NCI-H446 treated with DMSO at 0.1 percent for 48 hours (cell line): ENCODE data around the gene AP5Z1.

Experiments used
- DNase-seq: peaks from one replicate; lab custom pipeline; 2025; lab: John Stamatoyannopoulos, UW

The AP5Z1 gene

GRCh38 chr7:4745971-4746919, 29.2 kb upstream of the AP5Z1 start:
- DNase-seq, result no peak

GRCh38 chr7:4747013-4747412, 28.4 kb upstream of the AP5Z1 start:
- no peak for DNase-seq

DNA sequence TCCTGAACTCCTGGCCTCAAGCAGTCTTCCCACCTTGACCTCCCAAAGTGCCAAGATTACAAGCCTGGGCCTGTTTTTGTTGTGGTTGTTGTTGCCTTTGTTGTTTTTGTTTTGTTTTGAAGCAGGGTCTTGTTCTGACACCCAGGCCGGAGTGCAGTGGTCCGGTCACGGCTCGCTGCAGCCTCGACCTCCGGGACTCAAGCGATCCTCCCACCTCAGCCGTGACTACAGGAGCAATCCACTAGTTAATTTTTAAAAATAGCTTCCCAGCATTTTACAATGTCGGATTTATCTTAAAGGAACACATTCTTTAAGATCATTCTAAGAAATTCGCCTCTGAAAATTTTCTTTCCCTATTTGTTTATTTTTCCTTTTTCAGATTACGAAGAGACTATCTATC, 27.7 kb upstream of the AP5Z1 start:
- DNase-seq, result no peak

GRCh38 chr7:4748231-4748681, 27.2 kb upstream of the AP5Z1 start:
- no peak for DNase-seq

DNA sequence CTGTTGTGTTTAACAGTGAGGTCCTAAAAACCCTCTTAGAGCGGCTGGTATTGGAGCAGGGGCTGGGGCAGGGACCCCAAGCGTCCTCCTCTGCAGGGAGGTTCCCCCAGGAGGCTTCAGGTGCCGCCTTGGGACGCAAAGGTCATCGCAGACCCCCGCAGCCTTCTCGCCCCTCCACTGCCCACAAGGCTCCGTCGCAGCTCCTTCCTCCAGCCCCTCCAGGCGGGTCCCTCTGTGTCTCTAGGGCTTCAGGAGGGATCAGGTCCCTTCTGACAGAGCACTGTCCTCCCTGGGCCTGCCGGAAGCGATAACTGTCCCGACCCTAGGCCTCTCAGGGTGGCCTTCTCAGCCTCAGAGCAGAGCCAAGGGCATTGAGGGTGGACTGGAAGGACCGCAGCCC, 26.1 kb upstream of the AP5Z1 start:
- DNase-seq, result no peak

- no peak for DNase-seq
These were observed 25.6 kb upstream of the AP5Z1 start for GRCh38 chr7:4749798-4750197.

DNA sequence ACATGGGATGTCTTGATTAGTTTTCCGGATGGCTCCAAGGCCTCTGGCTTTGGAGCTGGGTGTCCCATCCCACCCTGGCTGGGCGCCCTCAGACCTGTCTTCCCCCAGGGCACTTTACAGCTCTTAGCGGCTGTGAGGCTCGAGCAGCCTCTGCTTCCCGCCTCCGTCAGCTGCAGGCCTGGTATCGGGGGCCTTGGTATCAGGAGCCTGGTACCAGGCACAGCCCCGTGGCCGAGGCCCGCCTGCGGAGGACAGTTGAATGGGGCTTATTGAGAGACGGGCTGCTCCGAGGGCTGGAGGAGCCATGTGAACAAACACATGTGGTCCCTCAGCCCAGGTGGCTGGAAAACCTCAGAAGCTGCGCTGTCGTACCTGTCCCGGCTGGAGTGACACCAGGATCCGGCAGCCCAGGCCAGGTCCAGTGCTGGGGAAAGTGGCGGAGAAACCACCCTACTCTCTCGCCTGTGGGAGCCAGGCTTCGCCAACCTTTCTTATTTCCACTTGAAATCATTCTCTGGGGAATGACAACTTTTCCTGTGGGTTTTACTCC, 23.9 kb upstream of the AP5Z1 start:
- no peak for DNase-seq

DNA sequence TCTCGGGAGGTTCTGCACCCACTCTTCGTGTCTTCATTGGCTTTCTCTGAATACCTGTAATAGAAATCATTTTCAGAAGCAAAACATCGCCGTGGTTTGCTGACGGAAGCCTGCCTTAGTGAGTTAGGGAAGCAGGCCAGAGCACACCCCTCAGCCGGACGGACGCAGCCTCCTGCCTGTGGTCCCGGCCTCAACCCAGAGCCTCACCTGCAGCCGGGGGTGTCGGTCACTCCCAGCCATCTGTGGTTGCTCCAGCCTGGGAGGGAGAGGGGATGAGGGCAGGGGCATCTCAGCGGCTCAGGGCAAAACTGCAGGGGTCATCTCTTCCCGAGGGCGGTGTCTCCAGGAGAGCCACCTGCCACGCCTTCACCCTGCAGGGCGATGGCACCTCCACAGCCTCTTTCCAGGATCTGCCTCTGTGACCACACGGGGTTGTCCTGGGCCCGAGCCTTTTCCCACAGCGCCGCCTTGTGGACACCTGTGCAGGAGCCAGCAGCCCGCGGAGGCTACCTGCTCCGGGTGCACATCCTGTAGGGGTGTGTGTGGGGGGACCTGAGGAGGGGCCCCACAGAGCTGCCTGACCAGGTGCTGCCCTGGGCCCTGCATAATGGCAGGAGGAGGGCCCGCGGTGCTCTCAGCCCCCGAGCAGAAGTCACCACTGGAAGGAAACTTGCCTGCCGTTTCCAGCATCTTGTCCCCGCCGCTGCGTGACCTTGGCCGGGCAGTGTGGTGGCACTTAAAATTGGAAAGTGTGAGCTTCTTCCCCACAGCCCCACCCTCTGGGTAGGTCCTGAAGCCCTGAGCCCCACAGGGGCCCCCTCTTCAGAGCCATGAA, 21.6 kb upstream of the AP5Z1 start:
- no peak for DNase-seq

GRCh38 chr7:4754433-4755010, 20.9 kb upstream of the AP5Z1 start:
- no peak for DNase-seq

DNA sequence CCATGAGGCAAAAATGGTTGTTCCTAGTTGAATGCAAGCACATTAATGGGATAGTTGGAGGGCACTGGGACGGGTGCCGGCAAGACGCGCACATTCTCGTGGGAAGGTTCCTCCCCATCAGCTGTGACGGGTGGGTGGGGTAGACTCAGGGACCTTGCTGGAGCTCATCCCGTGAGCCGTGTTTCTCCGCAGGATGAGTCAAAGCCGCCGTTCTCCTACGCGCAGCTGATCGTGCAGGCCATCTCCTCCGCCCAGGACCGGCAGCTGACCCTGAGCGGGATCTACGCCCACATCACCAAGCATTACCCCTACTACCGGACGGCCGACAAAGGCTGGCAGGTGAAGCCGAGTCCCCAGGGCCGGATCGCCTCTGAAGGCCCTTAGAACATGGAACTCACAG, 20.4 kb upstream of the AP5Z1 start:
- DNase-seq, result no peak

DNA sequence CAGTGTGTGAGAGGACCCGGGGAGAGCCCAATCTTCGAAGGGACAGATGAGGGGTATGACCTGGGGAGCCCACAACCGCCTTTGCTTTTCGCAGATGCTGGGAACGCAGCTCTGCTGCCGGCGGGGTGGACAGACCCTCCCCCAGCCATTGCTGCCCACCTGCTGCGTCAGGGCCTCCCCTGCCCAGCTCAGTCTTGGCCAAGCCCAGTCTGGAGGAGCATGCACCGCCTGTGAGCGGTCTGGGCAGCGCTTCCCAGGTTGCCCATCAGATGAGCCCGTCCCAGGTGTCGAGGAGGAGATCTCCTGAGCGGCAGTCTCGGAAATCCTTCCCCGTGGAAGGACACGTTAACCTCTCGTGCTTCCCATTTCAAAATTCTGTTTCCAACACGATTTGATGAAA, 17.3 kb upstream of the AP5Z1 start:
- DNase-seq, result no peak

DNA sequence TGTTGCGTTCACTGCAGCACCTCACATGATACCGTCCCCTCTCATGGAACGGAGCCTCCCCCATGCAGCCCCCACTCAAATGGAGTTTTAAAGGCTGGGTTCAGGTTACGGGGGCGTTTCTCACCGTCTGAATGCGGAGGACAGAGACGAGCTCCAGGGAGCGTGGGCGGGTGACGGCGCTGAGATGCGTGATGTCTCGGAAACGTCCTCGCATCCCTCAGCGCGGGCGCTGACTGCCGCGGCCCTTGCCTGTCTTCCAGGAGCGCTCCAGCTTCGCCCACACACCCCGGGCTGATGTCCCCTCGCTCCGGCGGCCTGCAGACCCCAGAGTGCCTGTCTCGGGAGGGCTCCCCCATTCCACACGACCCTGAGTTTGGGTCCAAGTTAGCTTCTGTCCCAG, 16.6 kb upstream of the AP5Z1 start:
- no peak for DNase-seq

GRCh38 chr7:4759211-4759610, 16.2 kb upstream of the AP5Z1 start:
- no peak for DNase-seq

DNA sequence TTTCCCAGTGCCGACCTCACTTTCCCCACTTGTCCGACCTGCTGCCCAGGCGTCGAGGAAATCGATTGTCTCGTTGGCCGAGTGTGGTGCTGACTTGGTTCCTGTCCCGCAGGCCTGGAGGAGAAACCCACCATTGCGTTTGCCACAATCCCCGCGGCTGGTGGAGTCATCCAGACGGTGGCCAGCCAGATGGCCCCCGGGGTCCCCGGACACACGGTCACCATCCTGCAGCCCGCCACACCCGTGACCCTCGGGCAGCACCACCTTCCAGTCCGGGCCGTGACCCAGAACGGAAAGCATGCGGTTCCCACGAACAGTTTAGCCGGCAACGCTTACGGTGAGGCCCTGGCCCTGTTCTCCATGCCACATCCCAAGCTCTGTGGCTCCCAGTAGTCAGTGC, 14.5 kb upstream of the AP5Z1 start:
- no peak for DNase-seq

DNA sequence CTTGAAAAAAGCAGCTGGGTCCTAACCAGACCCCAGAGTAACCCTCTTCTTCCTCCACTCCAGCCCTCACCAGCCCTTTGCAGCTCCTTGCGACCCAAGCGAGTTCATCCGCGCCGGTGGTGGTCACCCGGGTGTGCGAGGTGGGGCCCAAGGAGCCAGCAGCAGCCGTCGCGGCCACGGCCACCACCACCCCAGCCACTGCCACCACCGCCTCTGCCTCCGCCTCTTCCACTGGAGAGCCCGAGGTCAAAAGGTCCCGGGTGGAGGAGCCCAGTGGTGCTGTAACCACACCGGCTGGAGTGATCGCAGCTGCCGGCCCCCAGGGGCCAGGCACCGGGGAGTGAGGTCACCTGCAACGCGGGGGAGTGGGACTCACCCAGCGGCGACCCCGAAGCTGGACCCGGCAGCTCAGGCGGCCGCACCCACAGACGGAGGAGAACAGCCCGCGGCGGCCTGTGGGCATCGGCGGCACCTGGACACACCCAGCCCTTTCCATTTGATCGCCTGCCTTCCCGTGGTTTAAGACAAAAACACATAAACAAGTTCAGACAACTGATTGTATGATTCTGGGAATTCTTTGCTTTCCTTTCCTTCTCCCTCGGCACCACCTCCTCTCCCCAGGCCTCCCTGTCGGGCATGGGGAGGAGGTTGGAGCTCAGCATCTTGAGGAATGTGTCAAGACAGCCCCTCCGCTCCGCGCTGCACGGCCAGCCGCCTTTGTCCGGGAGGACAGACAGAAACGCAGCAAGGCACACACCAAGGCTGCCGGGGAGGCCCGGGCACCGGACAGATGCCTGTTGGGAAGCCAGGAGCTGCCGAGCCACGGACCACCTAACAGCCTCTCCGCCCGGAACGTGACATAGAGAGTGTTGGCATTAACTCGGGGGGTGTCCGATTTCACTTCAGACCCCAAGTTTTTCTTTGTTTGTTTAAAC, 13.0 kb upstream of the AP5Z1 start:
- DNase-seq, result no peak

DNA sequence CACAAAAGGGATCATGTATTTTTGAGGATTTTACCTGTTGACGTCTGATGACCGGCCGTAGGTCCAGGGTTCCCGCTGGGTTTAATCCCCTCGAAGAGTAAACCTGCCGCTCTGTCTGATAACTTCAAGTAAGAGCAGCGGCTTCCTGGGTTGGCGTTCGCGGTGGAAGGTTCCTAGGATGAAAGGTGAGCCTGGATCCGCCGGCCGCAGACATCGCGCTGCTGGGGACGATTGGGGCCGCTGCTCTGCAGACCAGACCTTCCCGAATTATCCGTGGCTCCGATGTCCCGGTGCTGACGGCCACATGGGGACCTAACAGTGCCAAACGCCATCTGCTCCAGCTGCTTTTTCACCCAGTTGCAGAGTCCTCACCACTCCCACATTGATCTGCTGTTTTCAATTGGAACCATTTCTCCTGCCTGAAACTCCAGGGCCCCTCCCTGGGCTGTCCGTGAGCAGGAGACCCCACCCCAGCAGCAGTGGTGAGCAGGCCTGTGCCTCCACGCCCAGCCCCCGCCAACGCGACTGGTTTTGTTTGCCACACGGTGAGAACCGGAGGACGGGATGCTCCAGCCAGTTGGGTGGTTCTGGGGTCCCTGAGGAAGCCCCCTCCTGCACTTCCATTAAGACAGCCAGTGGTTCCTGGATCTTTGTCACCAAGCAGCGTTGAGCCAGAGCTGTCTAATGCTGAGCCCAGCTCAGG, 12.2 kb upstream of the AP5Z1 start:
- DNase-seq, result no peak

- no peak for DNase-seq
These were observed 11.6 kb upstream of the AP5Z1 start for GRCh38 chr7:4763794-4764185.

DNA sequence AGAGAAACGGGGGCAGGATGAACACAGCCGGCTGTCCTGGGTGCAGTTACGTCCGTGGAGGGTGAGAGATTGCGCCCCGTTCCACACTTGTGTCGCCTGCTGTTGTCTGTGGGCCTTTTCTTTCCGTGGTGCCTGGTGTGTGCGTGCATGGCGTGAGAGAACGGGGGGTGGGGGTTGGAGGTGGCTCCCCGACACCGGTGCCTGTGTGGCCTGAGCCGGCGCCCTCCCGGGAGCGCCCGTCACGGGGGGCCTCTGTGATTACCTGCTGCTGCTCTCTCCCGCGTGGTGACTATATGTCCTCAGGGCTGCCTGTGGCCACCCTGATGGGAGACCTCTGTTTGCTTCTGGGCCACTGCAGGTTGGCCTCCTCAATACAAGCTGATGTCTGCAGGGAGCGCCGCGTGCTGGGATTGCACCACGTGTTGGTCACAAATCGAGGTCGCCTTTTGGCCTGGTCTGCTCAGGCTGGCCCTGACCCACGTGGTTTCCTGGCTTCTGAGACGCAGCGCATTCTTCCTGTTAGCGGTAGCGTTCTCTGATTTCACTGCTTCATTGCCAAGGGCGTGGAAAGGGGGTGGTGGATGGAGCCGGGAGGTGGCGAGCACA, 10.9 kb upstream of the AP5Z1 start:
- DNase-seq, result no peak

DNA sequence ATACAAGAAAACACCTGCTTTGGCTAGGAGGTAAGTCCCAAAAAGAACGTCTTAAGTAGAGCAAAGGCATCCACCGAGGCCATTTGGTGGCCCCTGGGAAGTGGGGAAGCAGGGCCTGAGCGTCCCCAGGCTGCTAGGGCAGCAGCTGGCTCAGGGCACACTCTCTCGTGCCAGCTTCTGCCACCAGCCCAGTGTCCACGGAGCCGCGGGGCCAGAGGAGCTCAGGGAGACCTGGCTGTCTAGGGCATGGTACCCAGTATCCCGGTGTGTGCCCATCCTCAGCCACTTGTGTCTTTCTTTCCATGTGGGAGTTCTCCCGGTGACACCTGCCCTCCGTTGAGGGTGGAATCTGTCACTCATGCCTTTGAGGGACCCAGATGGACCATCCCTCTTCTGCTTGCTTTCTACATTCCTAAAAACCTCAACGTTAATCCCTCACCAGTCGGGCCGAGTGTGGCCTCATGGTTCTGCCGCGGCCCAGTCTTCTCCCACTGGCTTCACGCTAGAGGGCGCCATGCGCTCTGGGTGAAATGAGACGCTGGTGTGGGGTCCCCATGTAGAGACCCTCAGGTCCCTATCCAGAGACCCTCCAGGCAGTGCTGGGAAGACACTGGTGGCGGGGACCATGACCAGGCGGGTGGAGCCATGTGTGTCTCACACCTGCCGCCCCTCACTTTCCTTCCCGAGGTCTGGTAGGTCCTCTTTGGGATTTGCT, 9.5 kb upstream of the AP5Z1 start:
- no peak for DNase-seq
